Measurements from ENCODE around the gene RND2. TPM values are rescaled to one million over a fixed set of nuclear protein-coding genes. Genes with fewer than 3 reads are reported as not detected.

The RND2 gene
- total and polyA plus RNA-seq, 2 of the 13 experiments (the other 11 are each of a cell fraction or from before 2014, with no cell fraction given) = 0.05 to 0.11 TPM

- TF ChIP-seq, protein P1, sequence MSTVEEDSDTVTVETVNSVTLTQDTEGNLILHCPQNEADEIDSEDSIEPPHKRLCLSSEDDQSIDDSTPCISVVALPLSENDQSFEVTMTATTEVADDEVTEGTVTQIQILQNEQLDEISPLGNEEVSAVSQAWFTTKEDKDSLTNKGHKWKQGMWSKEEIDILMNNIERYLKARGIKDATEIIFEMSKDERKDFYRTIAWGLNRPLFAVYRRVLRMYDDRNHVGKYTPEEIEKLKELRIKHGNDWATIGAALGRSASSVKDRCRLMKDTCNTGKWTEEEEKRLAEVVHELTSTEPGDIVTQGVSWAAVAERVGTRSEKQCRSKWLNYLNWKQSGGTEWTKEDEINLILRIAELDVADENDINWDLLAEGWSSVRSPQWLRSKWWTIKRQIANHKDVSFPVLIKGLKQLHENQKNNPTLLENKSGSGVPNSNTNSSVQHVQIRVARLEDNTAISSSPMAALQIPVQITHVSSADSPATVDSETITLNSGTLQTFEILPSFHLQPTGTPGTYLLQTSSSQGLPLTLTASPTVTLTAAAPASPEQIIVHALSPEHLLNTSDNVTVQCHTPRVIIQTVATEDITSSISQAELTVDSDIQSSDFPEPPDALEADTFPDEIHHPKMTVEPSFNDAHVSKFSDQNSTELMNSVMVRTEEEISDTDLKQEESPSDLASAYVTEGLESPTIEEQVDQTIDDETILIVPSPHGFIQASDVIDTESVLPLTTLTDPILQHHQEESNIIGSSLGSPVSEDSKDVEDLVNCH (CRISPR knock-in tag; IDR thresholded peaks at IDR 0.05) = no peak
- TF ChIP-seq SNRNP70 (IDR thresholded peaks at IDR 0.05; ENCODE audit: low read depth, low read length) (no peak), ZIK1 (CRISPR knock-in tag; IDR thresholded peaks at IDR 0.05; ENCODE audit: borderline replicate concordance, low read depth) (no peak), NPAS2 (CRISPR knock-in tag; IDR thresholded peaks at IDR 0.05; ENCODE audit: borderline replicate concordance) (no peak), ZSCAN31 (CRISPR knock-in tag; IDR thresholded peaks at IDR 0.05; ENCODE audit: low read depth) (peak; percentile 72; the same call in 1 of the 2 replicates), ZNF556 (CRISPR knock-in tag; IDR thresholded peaks at IDR 0.05; ENCODE audit: borderline replicate concordance) (0 out of 2 replicates have a peak, but pooled peaks have one; percentile 57), ZBTB8A (CRISPR knock-in tag; IDR thresholded peaks at IDR 0.05; ENCODE audit: borderline replicate concordance, low read depth) (0 out of 2 replicates have a peak, but pooled peaks have one; percentile 29), ZNF143 (CRISPR knock-in tag; IDR thresholded peaks at IDR 0.05) (0 out of 2 replicates have a peak, but pooled peaks have one; percentile 29), FLYWCH1 (CRISPR knock-in tag; IDR thresholded peaks at IDR 0.05) (0 out of 2 replicates have a peak, but pooled peaks have one; percentile 63), SMYD3 (CRISPR knock-in tag; IDR thresholded peaks at IDR 0.05) (no peak), CBFB (CRISPR knock-in tag; IDR thresholded peaks at IDR 0.05) (no peak), IRF2 (CRISPR knock-in tag; IDR thresholded peaks at IDR 0.05) (peak; percentile 100), PHF21A (CRISPR knock-in tag; IDR thresholded peaks at IDR 0.05) (no peak), MXI1 (IDR thresholded peaks at IDR 0.05; ENCODE audit: borderline replicate concordance, low read depth, low read length) (peak; percentile 49; the same call in 1 of the 3 replicates), ZBTB34 (CRISPR knock-in tag; IDR thresholded peaks at IDR 0.05) (no peak)
- TF ChIP-seq, protein P2, sequence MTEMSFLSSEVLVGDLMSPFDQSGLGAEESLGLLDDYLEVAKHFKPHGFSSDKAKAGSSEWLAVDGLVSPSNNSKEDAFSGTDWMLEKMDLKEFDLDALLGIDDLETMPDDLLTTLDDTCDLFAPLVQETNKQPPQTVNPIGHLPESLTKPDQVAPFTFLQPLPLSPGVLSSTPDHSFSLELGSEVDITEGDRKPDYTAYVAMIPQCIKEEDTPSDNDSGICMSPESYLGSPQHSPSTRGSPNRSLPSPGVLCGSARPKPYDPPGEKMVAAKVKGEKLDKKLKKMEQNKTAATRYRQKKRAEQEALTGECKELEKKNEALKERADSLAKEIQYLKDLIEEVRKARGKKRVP (CRISPR knock-in tag; IDR thresholded peaks at IDR 0.05) = peak in 1 of 2 experiments; percentile 79; a peak in 1 of 4 replicates
- TF ChIP-seq, protein P3, sequence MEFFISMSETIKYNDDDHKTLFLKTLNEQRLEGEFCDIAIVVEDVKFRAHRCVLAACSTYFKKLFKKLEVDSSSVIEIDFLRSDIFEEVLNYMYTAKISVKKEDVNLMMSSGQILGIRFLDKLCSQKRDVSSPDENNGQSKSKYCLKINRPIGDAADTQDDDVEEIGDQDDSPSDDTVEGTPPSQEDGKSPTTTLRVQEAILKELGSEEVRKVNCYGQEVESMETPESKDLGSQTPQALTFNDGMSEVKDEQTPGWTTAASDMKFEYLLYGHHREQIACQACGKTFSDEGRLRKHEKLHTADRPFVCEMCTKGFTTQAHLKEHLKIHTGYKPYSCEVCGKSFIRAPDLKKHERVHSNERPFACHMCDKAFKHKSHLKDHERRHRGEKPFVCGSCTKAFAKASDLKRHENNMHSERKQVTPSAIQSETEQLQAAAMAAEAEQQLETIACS (CRISPR knock-in tag; IDR thresholded peaks at IDR 0.05) = no peak
- TF ChIP-seq, protein P4, sequence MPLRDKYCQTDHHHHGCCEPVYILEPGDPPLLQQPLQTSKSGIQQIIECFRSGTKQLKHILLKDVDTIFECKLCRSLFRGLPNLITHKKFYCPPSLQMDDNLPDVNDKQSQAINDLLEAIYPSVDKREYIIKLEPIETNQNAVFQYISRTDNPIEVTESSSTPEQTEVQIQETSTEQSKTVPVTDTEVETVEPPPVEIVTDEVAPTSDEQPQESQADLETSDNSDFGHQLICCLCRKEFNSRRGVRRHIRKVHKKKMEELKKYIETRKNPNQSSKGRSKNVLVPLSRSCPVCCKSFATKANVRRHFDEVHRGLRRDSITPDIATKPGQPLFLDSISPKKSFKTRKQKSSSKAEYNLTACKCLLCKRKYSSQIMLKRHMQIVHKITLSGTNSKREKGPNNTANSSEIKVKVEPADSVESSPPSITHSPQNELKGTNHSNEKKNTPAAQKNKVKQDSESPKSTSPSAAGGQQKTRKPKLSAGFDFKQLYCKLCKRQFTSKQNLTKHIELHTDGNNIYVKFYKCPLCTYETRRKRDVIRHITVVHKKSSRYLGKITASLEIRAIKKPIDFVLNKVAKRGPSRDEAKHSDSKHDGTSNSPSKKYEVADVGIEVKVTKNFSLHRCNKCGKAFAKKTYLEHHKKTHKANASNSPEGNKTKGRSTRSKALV (CRISPR knock-in tag; IDR thresholded peaks at IDR 0.05) = no peak
These were observed 18.1 kb upstream of the RND2 start, which contains the start of gene IFI35 (continued) for GRCh38 chr17:43006639-43007551.

Data from HepG2 (cell line).